Natural killer cell treated with Interleukin-12 subunit alpha and Interleukin-12 subunit beta and Interleukin-15 and Interleukin-18, amount 100 ng/mL, for 72 hours (primary cell): ENCODE data around the gene FNDC1. TPM values are rescaled to one million over a fixed set of nuclear protein-coding genes. Genes with fewer than 3 reads are reported as not detected.
A peak's percentile ranks its signal among the peaks of the same experiment; 100 is the strongest.

Experiments
- ATAC-seq, 2 donors: fragments of 150-1000 bp; cut with Tn5 transposase in 1 of 2; sonication (Bioruptor Pico), chemical (Tn5 transposase) in 1 of 2; 2 replicates each; pipeline ENCODE4 v1.10.0; 2021
- DNase-seq: peaks from one replicate; pipeline ENCODE4 v3.0.0; 2022; ENCODE audit warnings: low spot score
- H3K27ac Mint-ChIP-seq, 2 donors: 1 replicate in 1 of 2; 2 replicates in 1 of 2; pipeline ENCODE4 v1.8.0; 2022; ENCODE audit warnings: mixed read lengths in 2 of 2, mild to moderate bottlenecking in 1 of 2, moderate library complexity in 1 of 2
- H3K27me3 Mint-ChIP-seq, 2 donors: 1 replicate in 1 of 2; 2 replicates in 1 of 2; pipeline ENCODE4 v1.8.0; 2022; ENCODE audit warnings: mixed read lengths in 2 of 2
- H3K36me3 Mint-ChIP-seq: one replicate; pipeline ENCODE4 v1.8.0; 2022; ENCODE audit warnings: mixed read lengths
- H3K4me1 Mint-ChIP-seq, 2 donors: 1 replicate in 1 of 2; 2 replicates in 1 of 2; pipeline ENCODE4 v1.8.0; 2022; ENCODE audit warnings: low read depth in 2 of 2, mixed read lengths in 2 of 2, mild to moderate bottlenecking in 1 of 2
- H3K4me3 Mint-ChIP-seq: one replicate; pipeline ENCODE4 v1.8.0; 2022; ENCODE audit warnings: mixed read lengths
- H3K9me3 Mint-ChIP-seq: 2 replicates; pipeline ENCODE4 v1.8.0; 2022; ENCODE audit warnings: mixed read lengths
- total RNA-seq, 2 donors: library from RNA; stranded (reverse); gene quantifications; one replicate each; pipeline ENCODE4 v1.2.3, GENCODE V29; 2022

Gene FNDC1
- total RNA-seq, 2 donors from 2014 or later, result not detected

DNA sequence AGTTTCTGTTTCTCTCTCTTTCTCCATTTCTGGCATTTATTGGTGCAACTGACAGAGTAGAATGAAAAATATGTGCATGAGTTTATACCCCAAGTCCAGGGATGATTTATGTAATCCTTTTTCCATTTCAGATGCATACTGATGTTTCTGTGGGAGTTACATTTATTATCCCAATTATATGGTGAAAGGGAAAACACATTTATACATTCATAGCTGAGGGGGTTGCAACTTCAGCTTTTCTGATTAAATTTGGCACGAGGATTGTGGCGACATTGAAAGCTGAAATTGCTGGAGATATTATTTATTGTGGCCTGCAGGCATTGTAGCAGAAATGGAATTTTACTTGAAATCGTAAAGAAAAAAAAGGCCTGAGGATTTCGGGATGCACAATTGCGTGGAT, 31.5 kb upstream of the FNDC1 start:
- Mint-ChIP-seq H3K36me3 (no peaks in the 10 kb centered on the region), H3K27ac (no peak overlapping the region), H3K27me3 (peaks cover 6 to 8% of the 10 kb centered on the region in 2 donors), H3K9me3 (no peaks in the 10 kb centered on the region), H3K4me1 (peaks cover 9 to 16% of the 10 kb centered on the region in 2 donors), H3K4me3 (no peak overlapping the region)
- no peak for ATAC-seq
- DNase-seq, result no peak

DNA sequence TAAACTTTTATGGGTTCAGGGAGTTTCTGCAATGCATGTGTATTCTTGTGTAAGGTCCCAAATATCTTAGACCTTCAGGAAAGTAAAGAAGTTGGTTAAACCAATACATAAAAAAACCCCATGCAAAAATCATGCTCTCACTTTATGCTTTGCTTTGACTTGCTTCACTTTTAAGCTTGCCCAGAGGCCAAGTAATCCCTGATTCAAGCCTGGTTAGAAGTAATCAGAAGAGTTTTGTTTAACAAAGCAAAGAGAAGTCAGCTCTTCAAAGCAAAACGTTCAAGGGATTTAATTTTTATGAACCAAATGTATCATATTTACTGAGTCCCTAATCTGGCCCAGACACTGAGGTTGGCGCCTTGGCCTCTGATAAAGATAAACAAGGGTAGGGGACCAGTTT, 26.7 kb upstream of the FNDC1 start:
- Mint-ChIP-seq H3K36me3 (no peaks in the 10 kb centered on the region), H3K4me3 (no peak overlapping the region), H3K9me3 (no peaks in the 10 kb centered on the region), H3K27ac (no peak overlapping the region), H3K27me3 (peaks cover 20 to 21% of the 10 kb centered on the region in 2 donors), H3K4me1 (no peaks in the 10 kb centered on the region)
- DNase-seq, result no peak
- ATAC-seq, result no peak

DNA sequence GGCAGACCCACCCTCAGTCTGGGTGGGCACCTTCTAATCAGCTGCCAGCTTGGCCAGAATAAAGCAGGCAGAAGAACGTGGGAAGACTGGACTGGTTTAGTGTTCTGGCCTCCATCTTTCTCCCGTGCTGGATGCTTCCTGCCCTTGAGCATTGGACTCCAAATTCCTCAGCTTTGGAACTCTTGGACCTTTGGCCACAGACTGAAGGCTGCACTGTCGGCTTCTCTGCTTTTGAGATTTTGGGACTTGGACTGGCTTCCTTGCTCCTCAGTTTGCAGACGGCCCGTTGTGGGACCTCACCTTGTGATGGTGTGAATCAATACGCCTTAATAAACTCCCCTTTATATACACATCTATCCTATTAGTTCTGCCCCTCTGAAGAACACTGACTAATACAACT, 20.6 kb upstream of the FNDC1 start:
- H3K9me3 Mint-ChIP-seq, result no peaks in the 10 kb centered on the region
- ATAC-seq (no peak), DNase-seq (no peak)
- peaks cover 12 to 20% of the 10 kb centered on the region in 2 donors for H3K27me3 Mint-ChIP-seq
- no peak overlapping the region for H3K4me3 Mint-ChIP-seq
- no peaks in the 10 kb centered on the region for H3K36me3 Mint-ChIP-seq
- H3K4me1 Mint-ChIP-seq, result peaks cover 3 to 6% of the 10 kb centered on the region in 2 donors
- H3K27ac Mint-ChIP-seq, result no peak overlapping the region

DNA sequence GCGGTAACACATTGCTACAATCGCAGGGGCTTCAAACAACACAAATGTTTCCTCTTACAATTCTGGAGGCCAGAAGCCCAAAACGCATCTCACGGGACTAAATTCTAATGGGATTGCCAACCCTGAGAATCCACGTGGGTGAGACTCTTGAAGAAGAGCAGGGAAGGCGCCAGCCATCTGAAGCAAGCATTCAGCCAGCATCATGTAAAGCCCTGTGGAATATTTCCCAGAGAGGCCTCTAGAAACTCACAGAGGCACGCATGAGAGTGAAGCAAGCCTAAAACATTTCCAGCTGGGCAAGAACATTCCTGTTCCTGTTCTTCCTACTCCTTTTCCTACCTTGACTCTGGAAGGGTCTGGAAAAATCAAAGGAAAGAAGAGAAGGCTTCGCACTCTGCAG, 19.6 kb upstream of the FNDC1 start:
- no peak for ATAC-seq
- H3K27ac Mint-ChIP-seq, result no peak overlapping the region

DNA sequence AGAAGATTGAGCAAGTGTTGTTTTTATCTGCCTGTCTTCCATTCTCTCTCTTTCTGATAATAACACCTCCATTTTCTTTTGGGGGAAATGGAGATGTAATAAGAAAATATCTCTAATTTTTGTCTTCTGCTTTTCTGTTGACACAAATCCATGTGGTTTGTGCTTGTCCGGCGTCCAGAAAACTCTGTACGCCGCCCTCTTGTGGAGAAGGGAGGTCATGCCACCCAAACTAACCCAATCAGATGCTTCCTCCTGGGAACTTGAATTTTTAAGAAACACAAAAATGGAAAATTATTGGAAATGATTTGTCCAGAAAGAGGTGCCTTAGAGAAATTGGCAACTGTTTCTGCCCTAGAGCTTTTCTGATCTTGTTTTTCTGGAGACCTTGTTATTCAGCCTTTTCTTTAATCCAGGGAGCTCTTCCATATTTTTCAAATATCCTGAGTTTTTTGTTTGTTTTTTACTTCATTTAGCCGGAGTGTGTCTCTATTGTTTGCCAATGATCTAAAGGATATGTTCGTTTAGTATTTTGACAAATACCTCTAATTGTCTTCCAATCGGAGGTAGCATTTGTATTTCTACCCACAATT, 17.8 kb upstream of the FNDC1 start:
- Mint-ChIP-seq H3K4me3 (no peak overlapping the region), H3K9me3 (peaks cover 4% of the 10 kb centered on the region), H3K36me3 (peaks cover 10% of the 10 kb centered on the region), H3K27ac (no peak overlapping the region), H3K4me1 (peaks cover 3 to 6% of the 10 kb centered on the region in 2 donors), H3K27me3 (peaks cover 12 to 15% of the 10 kb centered on the region in 2 donors)
- DNase-seq, result no peak
- no peak for ATAC-seq

More for the DNA sequence above, 19.6 kb upstream of the FNDC1 start:
- Mint-ChIP-seq H3K4me1 (peaks cover 3 to 6% of the 10 kb centered on the region in 2 donors), H3K4me3 (no peak overlapping the region), H3K36me3 (no peaks in the 10 kb centered on the region), H3K27me3 (peaks cover 12 to 17% of the 10 kb centered on the region in 2 donors), H3K9me3 (no peaks in the 10 kb centered on the region)
- DNase-seq, result no peak

DNA sequence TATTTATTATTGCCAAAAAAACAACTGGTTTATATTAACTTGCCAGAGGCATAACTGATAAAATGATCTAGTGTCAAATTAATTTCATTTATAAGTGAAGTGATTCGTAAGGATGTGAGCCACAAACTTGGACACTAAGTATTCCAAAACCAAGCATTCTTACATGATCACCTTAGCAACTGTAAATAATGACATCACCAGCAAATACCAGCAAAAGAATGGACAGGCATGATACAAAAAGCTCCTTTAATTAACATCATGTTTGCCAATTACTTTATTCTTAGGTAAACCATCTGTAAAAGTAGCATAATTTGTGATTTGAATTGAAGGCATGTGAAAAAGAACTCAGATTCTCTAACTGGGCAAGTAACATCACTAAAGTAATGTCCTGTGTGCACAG, 17.2 kb upstream of the FNDC1 start:
- no peak for ATAC-seq
- no peak for DNase-seq
- Mint-ChIP-seq H3K27me3 (peaks cover 7 to 9% of the 10 kb centered on the region in 2 donors), H3K36me3 (peaks cover 17% of the 10 kb centered on the region), H3K4me3 (no peak overlapping the region), H3K27ac (no peak overlapping the region), H3K9me3 (peaks cover 4% of the 10 kb centered on the region), H3K4me1 (peaks cover 3 to 6% of the 10 kb centered on the region in 2 donors)

DNA sequence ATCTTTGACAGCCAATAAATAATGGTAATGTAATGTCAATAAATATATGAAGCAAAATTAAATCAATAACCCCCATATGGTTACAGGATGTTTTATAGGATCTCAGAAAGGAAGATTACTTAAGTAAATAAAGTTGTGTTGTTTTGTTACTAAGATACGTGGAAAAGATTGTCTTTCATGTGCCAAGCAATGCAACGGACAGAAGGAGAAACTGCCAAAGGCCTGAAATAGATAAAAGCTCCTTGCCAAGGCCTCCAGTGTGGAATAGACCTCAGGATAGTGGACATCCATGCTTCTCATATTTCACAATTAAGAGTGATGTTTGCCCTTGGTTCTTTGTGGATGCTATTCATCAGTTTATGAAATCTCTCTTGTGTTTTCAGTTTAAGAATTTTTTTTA, 16.4 kb upstream of the FNDC1 start:
- H3K9me3 Mint-ChIP-seq, result peaks cover 4% of the 10 kb centered on the region
- DNase-seq (no peak), ATAC-seq (no peak)
- H3K4me1 Mint-ChIP-seq, result peaks cover 3 to 6% of the 10 kb centered on the region in 2 donors
- H3K27me3 Mint-ChIP-seq, result peaks cover 9 to 12% of the 10 kb centered on the region in 2 donors
- no peak overlapping the region for H3K4me3 Mint-ChIP-seq
- peaks cover 24% of the 10 kb centered on the region for H3K36me3 Mint-ChIP-seq
- H3K27ac Mint-ChIP-seq, result no peak overlapping the region

DNA sequence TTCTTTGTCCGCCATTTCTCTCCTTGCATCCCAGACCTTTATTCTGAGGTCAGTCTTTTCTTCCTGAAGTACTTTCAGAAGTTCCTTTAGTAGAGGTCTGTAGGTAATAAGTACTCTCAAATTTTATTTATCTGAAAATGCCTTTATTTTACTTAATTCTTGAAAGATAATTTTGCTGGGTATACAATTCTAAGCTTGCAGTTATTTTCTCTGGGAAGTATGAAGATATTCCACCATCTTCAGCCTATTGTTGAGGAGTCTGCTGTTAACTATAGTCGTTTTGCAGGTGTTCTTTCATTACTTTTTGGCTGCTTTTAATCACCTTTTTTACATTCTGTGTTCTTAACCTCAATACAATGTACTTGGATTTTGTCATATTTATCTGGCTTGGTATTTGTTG, 13.5 kb upstream of the FNDC1 start:
- ATAC-seq (no peak), DNase-seq (no peak)
- H3K4me3 Mint-ChIP-seq, result no peak overlapping the region
- H3K27ac Mint-ChIP-seq, result no peak overlapping the region
- peaks cover 3 to 6% of the 10 kb centered on the region in 2 donors for H3K4me1 Mint-ChIP-seq
- H3K36me3 Mint-ChIP-seq, result peaks cover 24% of the 10 kb centered on the region
- peaks cover 11% of the 10 kb centered on the region in 2 donors for H3K27me3 Mint-ChIP-seq
- H3K9me3 Mint-ChIP-seq, result peaks cover 4% of the 10 kb centered on the region

DNA sequence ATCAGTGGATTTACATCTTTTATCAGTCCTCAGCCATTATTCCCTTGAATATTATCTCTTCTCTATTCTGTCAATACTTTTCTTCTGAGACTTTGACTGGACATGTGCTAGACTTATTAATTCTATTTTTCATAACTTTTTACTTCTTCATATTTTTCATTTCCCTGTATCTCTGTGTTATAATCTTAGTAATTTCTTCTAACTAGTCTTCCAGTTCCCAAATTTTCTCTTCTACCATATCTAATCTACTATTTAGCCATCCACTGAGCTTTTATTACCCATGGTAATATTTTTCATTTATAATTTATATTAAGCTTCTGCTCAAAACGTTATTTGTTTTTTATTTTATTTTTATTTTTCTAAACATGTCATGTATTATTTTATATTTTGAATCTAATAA, 13.1 kb upstream of the FNDC1 start:
- H3K4me1 Mint-ChIP-seq, result peaks cover 3 to 4% of the 10 kb centered on the region in 2 donors
- DNase-seq (no peak), ATAC-seq (no peak)
- H3K27ac Mint-ChIP-seq, result no peak overlapping the region
- H3K36me3 Mint-ChIP-seq, result peaks cover 24% of the 10 kb centered on the region
- no peak overlapping the region for H3K4me3 Mint-ChIP-seq
- peaks cover 11% of the 10 kb centered on the region in 2 donors for H3K27me3 Mint-ChIP-seq
- H3K9me3 Mint-ChIP-seq, result peaks cover 4% of the 10 kb centered on the region

DNA sequence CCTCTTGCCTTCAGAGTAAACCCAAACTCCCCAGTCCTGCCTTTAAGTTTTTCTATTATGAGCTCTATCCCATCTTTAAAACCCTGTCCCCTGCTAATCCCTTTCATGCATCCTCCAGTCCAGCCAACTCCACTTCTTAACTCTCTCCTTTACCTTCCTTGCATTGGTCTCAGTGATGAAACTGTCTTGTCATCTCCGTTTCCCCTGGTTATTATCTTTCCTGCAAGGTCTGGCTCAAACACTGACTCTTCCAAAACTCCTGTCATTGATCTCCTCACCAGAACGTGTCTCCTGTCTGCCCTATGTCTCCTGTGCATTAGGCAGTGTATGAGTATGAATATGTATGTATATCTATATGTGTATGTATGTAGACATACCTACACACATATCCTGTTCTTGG, 11.8 kb upstream of the FNDC1 start:
- Mint-ChIP-seq H3K27ac (no peak overlapping the region), H3K9me3 (peaks cover 4% of the 10 kb centered on the region), H3K4me3 (no peak overlapping the region), H3K27me3 (peaks cover 12 to 17% of the 10 kb centered on the region in 2 donors), H3K4me1 (no peaks in the 10 kb centered on the region), H3K36me3 (peaks cover 24% of the 10 kb centered on the region)
- ATAC-seq (no peak), DNase-seq (no peak)

DNA sequence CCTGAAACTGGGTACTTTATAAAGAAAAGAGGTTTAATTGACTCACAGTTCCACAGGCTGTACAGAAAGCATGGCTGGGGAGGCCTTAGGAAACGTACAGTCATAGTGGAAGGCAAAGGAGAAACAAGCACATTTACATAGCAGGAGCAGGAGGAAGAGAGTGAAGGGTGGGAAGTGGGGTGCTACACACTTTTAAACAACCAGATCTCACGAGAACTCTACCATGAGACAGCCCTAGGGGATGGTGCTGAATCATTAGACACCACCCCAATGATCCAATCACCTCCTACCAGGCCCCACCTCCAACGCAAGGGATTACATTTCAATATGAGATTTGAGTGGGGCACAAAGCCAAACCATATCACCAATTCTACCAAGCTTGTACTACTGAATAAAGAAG, 7.4 kb upstream of the FNDC1 start:
- no peak for ATAC-seq
- H3K27ac Mint-ChIP-seq, result no peak overlapping the region
- peaks cover 10% of the 10 kb centered on the region for H3K36me3 Mint-ChIP-seq
- H3K27me3 Mint-ChIP-seq, result peaks cover 39 to 47% of the 10 kb centered on the region in 2 donors
- no peaks in the 10 kb centered on the region for H3K9me3 Mint-ChIP-seq
- no peaks in the 10 kb centered on the region for H3K4me1 Mint-ChIP-seq
- no peak for DNase-seq
- H3K4me3 Mint-ChIP-seq, result no peak overlapping the region

DNA sequence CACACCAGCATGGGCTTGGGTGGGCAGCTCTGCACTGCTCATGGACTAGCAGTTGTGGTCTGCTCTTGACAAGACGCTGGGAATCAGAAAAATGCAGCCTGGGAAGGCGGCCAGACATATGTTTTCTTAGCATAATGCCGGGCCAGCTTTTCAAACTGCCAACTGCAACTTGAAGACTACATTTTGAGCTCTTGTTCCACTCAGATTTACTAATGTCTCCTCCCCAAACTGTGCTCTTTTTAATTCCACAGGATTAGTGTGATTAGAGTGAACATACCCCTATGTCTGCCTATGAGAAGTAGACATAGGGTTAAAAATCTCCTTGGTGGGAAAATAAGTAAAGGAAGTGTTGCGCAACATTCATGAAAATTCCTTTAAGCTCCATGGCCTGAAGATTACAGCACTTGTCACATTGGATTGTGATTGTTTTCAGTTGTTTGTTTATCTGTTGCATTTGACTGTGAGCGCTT, 5.3 kb upstream of the FNDC1 start:
- Mint-ChIP-seq H3K27me3 (peaks cover 48 to 54% of the 10 kb centered on the region in 2 donors), H3K4me3 (no peak overlapping the region), H3K36me3 (no peaks in the 10 kb centered on the region), H3K27ac (no peak overlapping the region), H3K9me3 (no peaks in the 10 kb centered on the region), H3K4me1 (peaks cover 5 to 6% of the 10 kb centered on the region in 2 donors)
- ATAC-seq, result no peak
- no peak for DNase-seq

DNA sequence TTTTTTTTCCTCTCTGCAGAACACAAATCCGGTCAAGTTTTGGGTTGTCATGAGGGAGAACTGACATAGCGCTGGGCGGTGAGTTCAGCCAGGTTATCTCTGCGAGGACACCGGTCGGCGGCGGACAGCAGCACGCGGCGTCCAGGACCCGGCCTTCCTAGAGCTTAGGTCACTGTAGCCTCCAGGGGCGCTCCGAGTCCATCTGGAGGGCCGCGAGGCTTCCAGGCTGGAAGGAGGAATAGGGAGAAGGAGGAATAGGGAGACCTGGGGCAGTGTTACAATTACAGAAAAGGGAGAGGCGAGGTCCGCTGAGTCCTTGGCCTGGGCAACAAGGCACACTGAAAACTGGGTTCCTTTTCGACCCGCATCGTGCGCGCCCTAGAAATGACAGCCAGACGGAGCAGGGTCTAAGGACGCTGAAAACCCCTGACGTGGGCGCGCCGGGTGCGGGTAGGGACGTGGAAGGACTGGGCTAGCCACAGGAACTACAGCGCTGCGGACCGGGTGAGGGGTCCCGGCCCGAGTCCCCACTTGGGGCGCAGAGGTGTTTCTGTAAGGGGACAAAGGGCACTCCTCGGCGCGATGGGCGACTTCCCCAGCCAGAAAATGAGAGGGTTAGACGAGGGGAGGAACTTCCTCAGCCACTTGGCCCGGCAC, 536 bp upstream of the FNDC1 start:
- DNase-seq (no peak), ATAC-seq (peak in 1 of 2 donors; percentile 12)
- Mint-ChIP-seq H3K4me1 (peaks cover 6 to 8% of the 10 kb centered on the region in 2 donors), H3K4me3 (peak overlapping the region; percentile 68), H3K27me3 (peaks cover 61 to 80% of the 10 kb centered on the region in 2 donors), H3K27ac (no peak overlapping the region), H3K36me3 (no peaks in the 10 kb centered on the region), H3K9me3 (no peaks in the 10 kb centered on the region)

DNA sequence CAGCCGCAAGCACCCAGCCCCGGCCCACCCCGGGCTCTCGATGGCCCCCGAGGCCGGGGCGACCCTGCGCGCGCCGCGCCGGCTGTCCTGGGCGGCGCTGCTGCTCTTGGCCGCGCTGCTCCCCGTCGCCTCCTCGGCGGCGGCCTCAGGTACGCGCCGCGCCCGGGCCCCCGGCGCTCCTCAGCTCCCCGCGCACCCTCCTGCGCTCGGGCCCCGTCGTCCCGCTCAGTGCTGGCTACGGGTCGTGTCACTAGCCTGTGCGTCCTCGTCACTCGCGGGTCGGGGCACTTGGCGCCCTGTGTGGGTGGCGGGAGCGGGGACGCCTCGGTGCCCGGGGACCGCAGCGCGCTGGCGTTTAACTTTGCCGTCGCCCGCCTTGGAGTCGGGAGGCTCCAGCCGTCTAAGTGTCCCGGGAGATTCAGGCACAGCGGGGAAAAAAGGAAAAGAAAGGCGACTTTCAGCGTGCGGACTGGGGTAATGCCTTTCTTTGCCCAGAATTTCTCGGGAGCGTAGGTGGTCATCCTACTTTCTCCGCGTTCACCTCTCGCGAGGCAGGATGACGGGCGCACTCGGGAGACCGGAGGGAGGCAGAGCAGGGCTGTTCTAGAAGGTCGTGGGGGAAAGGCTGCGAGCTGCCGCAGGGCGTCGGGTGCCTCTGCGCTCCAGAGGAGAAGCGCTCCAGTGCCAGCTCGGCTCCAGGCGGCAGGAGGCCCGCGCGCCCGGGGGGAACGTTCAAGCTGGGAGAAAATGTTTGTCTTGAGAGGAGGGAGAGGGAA, 545 bp downstream of the FNDC1 start:
- ATAC-seq (peak; percentile 57 to 59), DNase-seq (no peak)
- H3K4me3 Mint-ChIP-seq, result peak overlapping the region; percentile 56
- peaks cover 6 to 12% of the 10 kb centered on the region in 2 donors for H3K4me1 Mint-ChIP-seq
- peaks cover 62 to 86% of the 10 kb centered on the region in 2 donors for H3K27me3 Mint-ChIP-seq
- no peak overlapping the region for H3K27ac Mint-ChIP-seq
- no peaks in the 10 kb centered on the region for H3K36me3 Mint-ChIP-seq
- H3K9me3 Mint-ChIP-seq, result no peaks in the 10 kb centered on the region
